D721Med (cell line): ENCODE data around the gene C21orf58.

Experiments
- DNase-seq: peaks from one replicate; pipeline ENCODE4 v3.0.0; 2011; ENCODE audit warnings: low spot score; ENCODE audit not compliant: insufficient read length
- FAIRE-seq: peaks from 2 replicates; lab custom pipeline; 2011; peaks lifted over from hg19 to GRCh38; lab: Jason Lieb, UNC
- CTCF ChIP-seq: IDR thresholded peaks from 2 replicates; pipeline ENCODE4 v1.5.1; 2012; ENCODE audit warnings: mild to moderate bottlenecking, control low read depth; ENCODE audit not compliant: insufficient read depth; ENCODE audit errors: missing control alignments

Gene C21orf58

GRCh38 chr21:46295177-46295770 is 28.4 kb downstream of the C21orf58 start:
- FAIRE-seq, result no peak
- no peak for DNase-seq
- TF ChIP-seq CTCF, result no peak

- TF ChIP-seq CTCF, result no peak
- DNase-seq, result no peak
- no peak for FAIRE-seq
These were observed 29.0 kb downstream of the C21orf58 start for GRCh38 chr21:46294647-46295176.

- no peak for TF ChIP-seq CTCF
- no peak for FAIRE-seq
- no peak for DNase-seq
These were observed 32.1 kb downstream of the C21orf58 start for GRCh38 chr21:46291561-46291960.

- DNase-seq (no peak), FAIRE-seq (no peak)
- no peak for TF ChIP-seq CTCF
These were observed 34.0 kb downstream of the C21orf58 start for GRCh38 chr21:46289655-46290179.

- FAIRE-seq (no peak), DNase-seq (no peak)
- no peak for TF ChIP-seq CTCF
These were observed 36.1 kb downstream of the C21orf58 start for GRCh38 chr21:46287541-46287940.

GRCh38 chr21:46286648-46287002 is 37.0 kb downstream of the C21orf58 start:
- TF ChIP-seq CTCF, result no peak
- FAIRE-seq (no peak), DNase-seq (no peak)
